ENCODE measurements around the gene TMEM81. TPM values are rescaled to one million over a fixed set of nuclear protein-coding genes. Genes with fewer than 3 reads are reported as not detected.

The TMEM81 gene
- total and polyA plus RNA-seq, 10 of the 15 experiments (the other 5 are each of a cell fraction or from before 2014, with no cell fraction given): 0.62 to 2.2 (median 1.1) TPM

- no peaks in the 10 kb centered on the region for H3K27me3 ChIP-seq (replicated peaks in 1 of 2; ENCODE audit: control insufficient read depth in 2 of 2, insufficient read depth in 2 of 2, low read length in 1 of 2)
- POLR2A ChIA-PET: interaction anchor here (0.7 kb wide), 1 partner anchor 9 kb away, joined by 3 read pairs; no protein-coding TSS in a partner anchor
- H3K36me3 ChIP-seq (ENCODE audit: control insufficient read depth in 2 of 2, insufficient read depth in 2 of 2, low read length in 1 of 2): no peaks in the 10 kb centered on the region
- RAD21 ChIA-PET (ENCODE audit: unreplicated experiment): interaction anchor here (1.1 kb wide), 1 partner anchor 9 kb away, joined by 4 read pairs; no protein-coding TSS in a partner anchor
- FAIRE-seq: no peak
- no peak overlapping the region for H3K4me3 ChIP-seq
- H3K79me2 ChIP-seq (ENCODE audit: control insufficient read depth, insufficient read depth, low read length): no peaks in the 10 kb centered on the region
- H4K20me1 ChIP-seq (ENCODE audit: control insufficient read depth, insufficient read depth): no peaks in the 10 kb centered on the region
- WGBS (ENCODE audit: insufficient coverage, insufficient replicate concordance, low lambda C conversion rate, missing lambda C conversion rate): 4% methylated on average over 2 of the region's 2 CpGs
- no peak overlapping the region for H2AFZ ChIP-seq (ENCODE audit: control insufficient read depth, low read depth, low read length)
- ATAC-seq: no peak
- H3K27ac ChIP-seq (ENCODE audit: control insufficient read depth, insufficient read depth): no peak overlapping the region
- no peak overlapping the region for H3K9ac ChIP-seq (ENCODE audit: control insufficient read depth, insufficient read depth, low read length)
- BruUV-seq (replicated peaks): no TSS peak
- H3K9me3 ChIP-seq (replicated peaks; ENCODE audit: control insufficient read depth, insufficient read depth, low read length): no peaks in the 10 kb centered on the region
- TF ChIP-seq SRF (IDR thresholded peaks at IDR 0.05; ENCODE audit: low read depth in 2 of 2, low read length in 2 of 2) (no peak), SUZ12 (IDR thresholded peaks at IDR 0.05; ENCODE audit: unreplicated experiment) (no peak), HDAC6 (IDR thresholded peaks at IDR 0.05; ENCODE audit: unreplicated experiment) (no peak), CHD1 (IDR thresholded peaks at IDR 0.05; ENCODE audit: low read depth, low read length) (no peak), HSF1 (IDR thresholded peaks at IDR 0.05; ENCODE audit: low read depth, low read length) (no peak), SIN3A (IDR thresholded peaks at IDR 0.05; ENCODE audit: low read depth, low read length) (no peak), IKZF2 (IDR thresholded peaks at IDR 0.05) (no peak), ESRRA (IDR thresholded peaks at IDR 0.05; ENCODE audit: low read length) (no peak), BACH1 (IDR thresholded peaks at IDR 0.05; ENCODE audit: borderline replicate concordance) (no peak), TCF7 (IDR thresholded peaks at IDR 0.05; ENCODE audit: borderline replicate concordance) (no peak), RAD21 (IDR thresholded peaks at IDR 0.05; ENCODE audit: insufficient read depth, low read depth, low read length) (no peak), NR2F1 (conservative IDR thresholded peaks at IDR 0.05) (no peak), ZBTB40 (IDR thresholded peaks at IDR 0.05; ENCODE audit: borderline replicate concordance) (no peak), JUNB (IDR thresholded peaks at IDR 0.05) (no peak), CHD2 (IDR thresholded peaks at IDR 0.05; ENCODE audit: borderline replicate concordance, low read depth, low read length) (no peak), EZH2 (IDR thresholded peaks at IDR 0.05; ENCODE audit: borderline replicate concordance, control insufficient read depth, low read depth, low read length) (no peak), TBL1XR1 (IDR thresholded peaks at IDR 0.05; ENCODE audit: low read depth, low read length) (no peak), NFYB (IDR thresholded peaks at IDR 0.05; ENCODE audit: insufficient read depth, low read depth, low read length) (no peak)
- CTCF ChIA-PET: interaction anchor here (1.6 to 8.9 kb wide), 2 partner anchors 9 to 185 kb away, joined by 4 to 65 read pairs; no protein-coding TSS in a partner anchor
- DNase-seq (ENCODE audit: low read depth, low spot score): no peak
- no peaks in the 10 kb centered on the region for H3K4me1 ChIP-seq (ENCODE audit: control insufficient read depth, insufficient read depth, low read length)
- SMC1A ChIA-PET (ENCODE audit: uncharacterized antibody, unreplicated experiment): no interaction called here
- intact Hi-C loops (cut with micrococcal nuclease; ENCODE audit: unreplicated experiment) (no loop called here), in situ Hi-C loops (cut with MboI) (no loop called here)
- no peak overlapping the region for H3K4me2 ChIP-seq (ENCODE audit: control insufficient read depth, insufficient read depth)
Observed at GRCh38 chr1:205071028-205071409, 13.2 kb downstream of the TMEM81 start.

All from GM12878 (cell line).